KMS-11 (cell line): ENCODE results near the gene HFE.

Source experiments
- H2AFZ ChIP-seq: fragments of 200-600 bp; sonication (generic); 2 replicates; pipeline ENCODE4 v1.6.1; 2016; ENCODE audit warnings: antibody characterized with exemption, mixed run types, low read depth
- H3K27ac ChIP-seq: fragments of 200-600 bp; sonication (generic); 2 replicates; pipeline ENCODE4 v1.6.1; 2016; ENCODE audit warnings: mild to moderate bottlenecking, mixed run types
- H3K27me3 ChIP-seq: fragments of 200-600 bp; sonication (generic); 2 replicates; pipeline ENCODE4 v1.6.1; 2017; ENCODE audit warnings: mild to moderate bottlenecking, low read depth, mixed run types, moderate library complexity; ENCODE audit not compliant: insufficient read depth
- H3K36me3 ChIP-seq: fragments of 200-600 bp; sonication (generic); 2 replicates; pipeline ENCODE4 v1.6.1; 2017; ENCODE audit warnings: mild to moderate bottlenecking, mixed run types; ENCODE audit not compliant: insufficient read depth
- H3K4me1 ChIP-seq: fragments of 200-600 bp; sonication (generic); 2 replicates; pipeline ENCODE4 v1.6.1; 2016; ENCODE audit warnings: mild to moderate bottlenecking, low read depth, mixed run types; ENCODE audit not compliant: poor library complexity, severe bottlenecking
- H3K4me2 ChIP-seq: fragments of 200-600 bp; sonication (generic); 2 replicates; pipeline ENCODE4 v1.7.0; 2016; ENCODE audit warnings: mild to moderate bottlenecking, mixed run types
- H3K4me3 ChIP-seq: fragments of 200-600 bp; sonication (generic); IDR thresholded peaks from 2 replicates; pipeline ENCODE4 v1.6.1; 2017; ENCODE audit warnings: low read depth, low read length, mixed read lengths; ENCODE audit not compliant: insufficient read depth
- H3K79me2 ChIP-seq: fragments of 200-600 bp; sonication (generic); 2 replicates; pipeline ENCODE4 v1.6.1; 2016; ENCODE audit warnings: low read depth, mixed run types; ENCODE audit not compliant: insufficient read depth
- H3K9ac ChIP-seq: fragments of 200-600 bp; sonication (generic); 2 replicates; pipeline ENCODE4 v1.6.1; 2016; ENCODE audit warnings: mild to moderate bottlenecking, mixed run types
- H4K20me1 ChIP-seq: fragments of 200-600 bp; sonication (generic); 2 replicates; pipeline ENCODE4 v1.6.1; 2016; ENCODE audit warnings: mild to moderate bottlenecking, mixed run types; ENCODE audit not compliant: insufficient read depth
- CTCF ChIP-seq: fragments of 200-600 bp; sonication (generic); conservative IDR thresholded peaks from 2 replicates; pipeline ENCODE4 v1.6.1; 2017; ENCODE audit warnings: low read depth, mild to moderate bottlenecking, antibody characterized with exemption, low read length, moderate library complexity, mixed read lengths

The HFE gene

GRCh38 chr6:26131618-26132017, 44.4 kb downstream of the HFE start:
- Histone ChIP-seq H2AFZ (no peak overlapping the region), H3K4me1 (peaks cover 51% of the 10 kb centered on the region), H3K79me2 (peaks cover 30% of the 10 kb centered on the region), H4K20me1 (peaks cover 4% of the 10 kb centered on the region), H3K27me3 (no peaks in the 10 kb centered on the region), H3K9ac (no peak overlapping the region), H3K4me2 (no peak overlapping the region), H3K27ac (no peak overlapping the region), H3K36me3 (peaks cover 8% of the 10 kb centered on the region), H3K4me3 (no peak overlapping the region)
- TF ChIP-seq CTCF: no peak

- Histone ChIP-seq H3K4me2 (no peak overlapping the region), H3K4me1 (peaks cover 29% of the 10 kb centered on the region), H3K27ac (no peak overlapping the region), H3K27me3 (no peaks in the 10 kb centered on the region), H3K79me2 (peaks cover 15% of the 10 kb centered on the region; the same call in 1 of the 2 replicates), H3K36me3 (peaks cover 5% of the 10 kb centered on the region; the same call in 1 of the 2 replicates), H2AFZ (no peak overlapping the region), H3K4me3 (no peak overlapping the region), H4K20me1 (peaks cover 4% of the 10 kb centered on the region), H3K9ac (no peak overlapping the region)
- no peak for TF ChIP-seq CTCF
These were observed 46.5 kb downstream of the HFE start for GRCh38 chr6:26133730-26134129.

- Histone ChIP-seq H3K9ac (no peak overlapping the region), H2AFZ (no peak overlapping the region), H3K79me2 (peaks cover 6% of the 10 kb centered on the region; the same call in 1 of the 2 replicates), H3K36me3 (no peaks in the 10 kb centered on the region), H3K27me3 (no peaks in the 10 kb centered on the region), H3K4me1 (peaks cover 16% of the 10 kb centered on the region), H3K4me2 (no peak overlapping the region), H3K4me3 (no peak overlapping the region), H4K20me1 (no peaks in the 10 kb centered on the region), H3K27ac (no peak overlapping the region)
- no peak for TF ChIP-seq CTCF
These were observed 49.1 kb downstream of the HFE start for GRCh38 chr6:26136321-26136720.

GRCh38 chr6:26140254-26140966, 53.2 kb downstream of the HFE start:
- H3K79me2 ChIP-seq: peaks cover 6% of the 10 kb centered on the region; the same call in 1 of the 2 replicates
- H3K4me1 ChIP-seq: peaks cover 9% of the 10 kb centered on the region
- no peak overlapping the region for H3K9ac ChIP-seq
- no peaks in the 10 kb centered on the region for H3K36me3 ChIP-seq
- H4K20me1 ChIP-seq: no peaks in the 10 kb centered on the region
- H3K27ac ChIP-seq: no peak overlapping the region
- no peak overlapping the region for H2AFZ ChIP-seq
- no peak for TF ChIP-seq CTCF
- no peak overlapping the region for H3K4me3 ChIP-seq
- H3K27me3 ChIP-seq: no peaks in the 10 kb centered on the region
- no peak overlapping the region for H3K4me2 ChIP-seq
